Measurements from ENCODE around the gene RIN1. TPM values are rescaled to one million over a fixed set of nuclear protein-coding genes. Genes with fewer than 3 reads are reported as not detected.

Gene RIN1
- total and polyA plus RNA-seq, 9 of the 15 experiments (the other 6 are each of a cell fraction or from before 2014, with no cell fraction given), result 0.01 to 1.2 (median 0.45) TPM; not detected in 1

- TF ChIP-seq ZBTB34 (CRISPR knock-in tag; IDR thresholded peaks at IDR 0.05) (no peak), ZNF280B (CRISPR knock-in tag; IDR thresholded peaks at IDR 0.05) (no peak), ZC3H11A (IDR thresholded peaks at IDR 0.05; ENCODE audit: low read depth, low read length) (no peak), RBFOX2 (IDR thresholded peaks at IDR 0.05; ENCODE audit: low read depth, low read length) (peak; percentile 83), SPI1 (IDR thresholded peaks at IDR 0.05; ENCODE audit: borderline replicate concordance, low read depth, low read length) (no peak), MTA1 (IDR thresholded peaks at IDR 0.05; ENCODE audit: borderline replicate concordance) (0 out of 2 replicates have a peak, but pooled peaks have one; percentile 6), NFIC (IDR thresholded peaks at IDR 0.05) (no peak), POLR3G (IDR thresholded peaks at IDR 0.05; ENCODE audit: extremely low read depth, insufficient read length, insufficient replicate concordance) (no peak), KDM4B (IDR thresholded peaks at IDR 0.05; ENCODE audit: borderline replicate concordance in 2 of 2, low read depth in 1 of 2) (peak in 1 of 2 experiments; percentile 92; a peak in 1 of 4 replicates), ARNT (IDR thresholded peaks at IDR 0.05) (no peak), NR3C1 (CRISPR knock-in tag; IDR thresholded peaks at IDR 0.05) (no peak), NR2C2 (CRISPR knock-in tag; IDR thresholded peaks at IDR 0.05) (0 out of 2 replicates have a peak, but pooled peaks have one; percentile 8), NR2C2 (tag; IDR thresholded peaks at IDR 0.05) (0 out of 2 replicates have a peak, but pooled peaks have one; percentile 58), ILF3 (IDR thresholded peaks at IDR 0.05; ENCODE audit: borderline replicate concordance) (no peak), CCAR2 (IDR thresholded peaks at IDR 0.05; ENCODE audit: low read depth, low read length) (no peak), ZBTB1 (CRISPR knock-in tag; IDR thresholded peaks at IDR 0.05; ENCODE audit: borderline replicate concordance, low read depth) (peak; percentile 63), ZNF224 (CRISPR knock-in tag; IDR thresholded peaks at IDR 0.05) (no peak), DPF2 (IDR thresholded peaks at IDR 0.05) (no peak), FOS (IDR thresholded peaks at IDR 0.05; ENCODE audit: extremely low read depth, insufficient read length) (no peak), USF2 (CRISPR knock-in tag; IDR thresholded peaks at IDR 0.05) (no peak), ZNF644 (tag; IDR thresholded peaks at IDR 0.05; ENCODE audit: low read depth) (no peak), TOE1 (IDR thresholded peaks at IDR 0.05; ENCODE audit: borderline replicate concordance) (no peak), TOE1 (CRISPR knock-in tag; IDR thresholded peaks at IDR 0.05; ENCODE audit: borderline replicate concordance, low read depth) (no peak), SAFB2 (IDR thresholded peaks at IDR 0.05; ENCODE audit: borderline replicate concordance, low read depth, low read length, severe bottlenecking) (no peak), ZNF76 (CRISPR knock-in tag; IDR thresholded peaks at IDR 0.05; ENCODE audit: borderline replicate concordance) (no peak), TEAD2 (tag; IDR thresholded peaks at IDR 0.05) (no peak), ZNF347 (CRISPR knock-in tag; IDR thresholded peaks at IDR 0.05; ENCODE audit: low read depth) (no peak)
Measured at GRCh38 chr11:66371627-66372415, 35.6 kb upstream of the RIN1 start, which contains the start of gene SLC29A2 (continued).

Measured in K562 (cell line).